DOHH2 (cell line): ENCODE data around the gene DYRK1B.

Experiments used
- H3F3A ChIP-seq: fragments of 200-600 bp; sonication (generic), shearing (Covaris generic); 2 replicates; pipeline ENCODE4 v1.6.0; 2016; ENCODE audit warnings: antibody characterized with exemption, mild to moderate bottlenecking; ENCODE audit not compliant: control insufficient read depth, insufficient read depth
- H3K27ac ChIP-seq: fragments of 200-600 bp; sonication (generic); 2 replicates; pipeline ENCODE4 v1.5.1; 2014; ENCODE audit warnings: low read depth, mild to moderate bottlenecking, low read length, moderate library complexity
- H3K27me3 ChIP-seq: fragments of 200-600 bp; sonication (generic); 2 replicates; pipeline ENCODE4 v1.6.1; 2014; ENCODE audit warnings: mild to moderate bottlenecking, low read length, mixed read lengths; ENCODE audit not compliant: control insufficient read depth
- H3K36me3 ChIP-seq: fragments of 200-600 bp; sonication (generic); 2 replicates; pipeline ENCODE4 v1.6.1; 2014; ENCODE audit warnings: mild to moderate bottlenecking, low read length, moderate library complexity, mixed read lengths; ENCODE audit not compliant: control insufficient read depth
- H3K4me1 ChIP-seq: fragments of 200-600 bp; sonication (generic); 2 replicates; pipeline ENCODE4 v1.6.1; 2014; ENCODE audit warnings: mild to moderate bottlenecking, low read length, mixed read lengths; ENCODE audit not compliant: control insufficient read depth
- H3K4me2 ChIP-seq: fragments of 200-600 bp; sonication (generic); 2 replicates; pipeline ENCODE4 v1.6.0; 2014; ENCODE audit warnings: mild to moderate bottlenecking, low read length, moderate library complexity
- H3K4me3 ChIP-seq: fragments of 200-600 bp; sonication (generic); 2 replicates; pipeline ENCODE4 v1.5.1; 2014; ENCODE audit warnings: mild to moderate bottlenecking, low read length, mixed read lengths
- H3K79me2 ChIP-seq: fragments of 200-600 bp; sonication (generic); 2 replicates; pipeline ENCODE4 v1.6.1; 2014; ENCODE audit warnings: mild to moderate bottlenecking, low read length, mixed read lengths; ENCODE audit not compliant: control insufficient read depth
- H3K9me2 ChIP-seq: fragments of 200-600 bp; sonication (generic); replicated peaks from 2 replicates; pipeline ENCODE4 v1.6.1; 2014; ENCODE audit warnings: mild to moderate bottlenecking, low read length, mixed read lengths; ENCODE audit not compliant: control insufficient read depth
- H3K9me3 ChIP-seq: fragments of 200-600 bp; sonication (generic); 2 replicates; pipeline ENCODE4 v1.6.1; 2014; ENCODE audit warnings: antibody characterized with exemption, low read length, mixed read lengths; ENCODE audit not compliant: control insufficient read depth, insufficient read depth
- H4K20me1 ChIP-seq: fragments of 200-600 bp; sonication (generic); 2 replicates; pipeline ENCODE4 v1.6.0; 2014; ENCODE audit warnings: low read depth, mild to moderate bottlenecking, antibody characterized with exemption, low read length, moderate library complexity; ENCODE audit not compliant: control insufficient read depth, insufficient read depth
- CTCF ChIP-seq: fragments of 200-600 bp; sonication (generic); IDR thresholded peaks from one replicate; pipeline ENCODE4 v1.5.1; 2014; ENCODE audit warnings: antibody characterized with exemption, mild to moderate bottlenecking, low read depth, low read length; ENCODE audit not compliant: poor library complexity, severe bottlenecking
- EZH2phosphoT487 ChIP-seq: fragments of 200-600 bp; sonication (generic); IDR thresholded peaks from 2 replicates; pipeline ENCODE4 v1.6.1; 2017; ENCODE audit warnings: borderline replicate concordance, mild to moderate bottlenecking, antibody characterized with exemption, low read length, moderate library complexity, mixed read lengths

The DYRK1B gene

GRCh38 chr19:39832341-39833083, 1.4 kb downstream of the DYRK1B start:
- Histone ChIP-seq H3K27me3 (no peaks in the 10 kb centered on the region), H3F3A (peaks cover 19% of the 10 kb centered on the region), H3K4me3 (0 out of 2 replicates have a peak overlapping the region, but pooled peaks have one; percentile 88), H4K20me1 (0 out of 2 replicates have a peak, but pooled peaks cover 9% of the 10 kb centered on the region), H3K36me3 (peaks cover 91% of the 10 kb centered on the region), H3K4me2 (peak overlapping the region; percentile 95), H3K4me1 (peaks cover 22% of the 10 kb centered on the region), H3K27ac (no peak overlapping the region), H3K9me2 (no peaks in the 10 kb centered on the region), H3K79me2 (peaks cover 17% of the 10 kb centered on the region), H3K9me3 (no peaks in the 10 kb centered on the region)
- TF ChIP-seq EZH2phosphoT487 (no peak), CTCF (no peak)

- H3K79me2 ChIP-seq: peaks cover 17% of the 10 kb centered on the region
- H4K20me1 ChIP-seq: 0 out of 2 replicates have a peak, but pooled peaks cover 9% of the 10 kb centered on the region
- H3K4me3 ChIP-seq: no peak overlapping the region
- peaks cover 88% of the 10 kb centered on the region for H3K36me3 ChIP-seq
- H3K4me1 ChIP-seq: peaks cover 22% of the 10 kb centered on the region
- H3K9me3 ChIP-seq: no peaks in the 10 kb centered on the region
- no peak overlapping the region for H3K4me2 ChIP-seq
- no peaks in the 10 kb centered on the region for H3K27me3 ChIP-seq
- peaks cover 16% of the 10 kb centered on the region for H3F3A ChIP-seq
- no peaks in the 10 kb centered on the region for H3K9me2 ChIP-seq
- H3K27ac ChIP-seq: no peak overlapping the region
- TF ChIP-seq CTCF (no peak), EZH2phosphoT487 (no peak)
Observed at GRCh38 chr19:39831679-39832078, 2.3 kb downstream of the DYRK1B start.

- TF ChIP-seq CTCF (no peak), EZH2phosphoT487 (no peak)
- Histone ChIP-seq H3F3A (peaks cover 13% of the 10 kb centered on the region), H4K20me1 (0 out of 2 replicates have a peak, but pooled peaks cover 9% of the 10 kb centered on the region), H3K4me3 (no peak overlapping the region), H3K36me3 (peaks cover 88% of the 10 kb centered on the region), H3K4me1 (peaks cover 22% of the 10 kb centered on the region), H3K4me2 (no peak overlapping the region), H3K9me2 (no peaks in the 10 kb centered on the region), H3K79me2 (peaks cover 17% of the 10 kb centered on the region), H3K9me3 (no peaks in the 10 kb centered on the region), H3K27ac (no peak overlapping the region), H3K27me3 (no peaks in the 10 kb centered on the region)
Observed at GRCh38 chr19:39830847-39831246, 3.1 kb downstream of the DYRK1B start.
